H1 (cell line): ENCODE data around the gene RTN4IP1. TPM values are rescaled to one million over a fixed set of nuclear protein-coding genes. Genes with fewer than 3 reads are reported as not detected.

ENCODE experiments used
- KDM4A ChIP-seq: IDR thresholded peaks from one replicate; pipeline ENCODE4 v1.7.1; 2012; ENCODE audit warnings: low read depth, mild to moderate bottlenecking, moderate library complexity, low read length, inconsistent platforms; ENCODE audit not compliant: severe bottlenecking
- KDM5A ChIP-seq: fragments of 200-600 bp; IDR thresholded peaks from 2 replicates; pipeline ENCODE4 v1.7.1; 2012; ENCODE audit warnings: mild to moderate bottlenecking, low read length, inconsistent platforms, mixed read lengths
- MAFK ChIP-seq: IDR thresholded peaks from 2 replicates; pipeline ENCODE4 v1.6.1; 2012; ENCODE audit warnings: low read depth, mild to moderate bottlenecking, improper control_type of control experiment, low read length
- polyA plus RNA-seq, 7 experiments: library from polyadenylated mRNA; depleted of rRNA in 3 of 7; stranded (reverse) in 5 of 7; unstranded in 2 of 7; fragments of >200 nt in 5 of 7; fragments of 200-250 nt in 2 of 7; gene quantifications; 1 replicate in 5 of 7; 2 replicates in 1 of 7; 4 replicates in 1 of 7; pipeline versions ENCODE4 v1.2.1 to v1.2.3, GENCODE V29; 2011 to 2013; ENCODE audit warnings: missing spikeins in 2 of 7, mixed read lengths in 2 of 7
- total RNA-seq: library from RNA; stranded (reverse); fragmentation: NEBNext Ultra II Directional; extraction: Animal tissue kit (Norgen Biotek cat#: 25700); gene quantifications from 2 replicates; pipeline ENCODE4 v1.2.1, GENCODE V29; 2021

Gene RTN4IP1
- total and polyA plus RNA-seq, 2 of the 8 experiments (the other 6 are each of a cell fraction or from before 2014, with no cell fraction given), result 14.6 to 19.5 TPM

DNA sequence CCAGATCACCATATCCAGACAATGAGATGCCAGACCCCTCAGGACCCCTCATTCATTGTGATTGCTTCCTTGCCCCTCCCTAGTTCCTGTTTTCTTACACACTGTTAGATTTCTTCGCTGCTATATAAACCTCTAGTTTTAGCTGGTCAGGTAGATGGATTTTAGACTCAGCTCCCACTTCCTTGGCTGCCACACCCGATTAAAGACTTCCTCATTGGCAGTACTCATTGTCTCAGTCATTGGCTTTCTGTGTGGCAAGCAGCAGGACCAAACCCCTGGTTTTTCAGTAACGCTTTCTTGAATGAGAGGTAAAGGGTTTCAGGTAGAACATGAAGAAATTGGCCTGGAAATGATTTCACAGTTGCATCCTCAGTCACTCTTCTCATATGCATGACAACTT lies 48.0 kb upstream of the RTN4IP1 start (continued):
- TF ChIP-seq MAFK (no peak), KDM4A (no peak), KDM5A (no peak)
